ENCODE measurements around the gene LRIT1.

LRIT1 gene

DNA sequence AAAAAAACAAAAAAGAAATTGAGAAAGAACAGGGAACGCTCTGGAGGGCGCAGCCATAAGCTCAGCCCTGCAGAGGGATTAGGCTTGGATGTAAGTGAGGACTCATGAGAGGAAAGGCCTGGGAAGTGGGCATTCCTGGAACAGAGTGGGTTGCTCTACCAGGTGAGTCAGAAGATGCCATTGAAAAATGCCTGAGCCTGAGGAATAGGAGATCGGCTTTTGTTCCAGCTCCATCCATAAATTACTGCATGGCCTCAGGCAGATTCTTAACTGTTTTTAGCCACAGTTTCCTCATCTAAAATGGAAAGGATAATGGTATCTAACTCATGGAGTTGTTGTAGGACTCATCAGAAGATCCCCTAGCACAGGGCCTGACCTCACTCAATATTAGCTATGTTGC lies 2.4 kb upstream of the LRIT1 start:
- Histone ChIP-seq H3K4me3 (ENCODE audit: low read length, poor library complexity, severe bottlenecking) (no peak overlapping the region), H3K79me2 (ENCODE audit: insufficient read depth, low read length) (no peaks in the 10 kb centered on the region), H3K9me2 (replicated peaks; ENCODE audit: low read depth, low read length) (no peaks in the 10 kb centered on the region), H4K20me1 (ENCODE audit: insufficient read depth, low read length, poor library complexity, severe bottlenecking) (no peaks in the 10 kb centered on the region), H3K4me2 (ENCODE audit: low read depth, low read length, poor library complexity, severe bottlenecking) (no peak overlapping the region), H3K9ac (ENCODE audit: low read depth, low read length, poor library complexity, severe bottlenecking) (no peak overlapping the region), H3K9me3 (ENCODE audit: insufficient read depth, low read depth, low read length) (no peaks in the 10 kb centered on the region; the same call in 1 of the 2 replicates), H3K36me3 (ENCODE audit: insufficient read depth, low read length) (no peaks in the 10 kb centered on the region), H3K27me3 (ENCODE audit: insufficient read depth, low read length, poor library complexity, severe bottlenecking) (no peaks in the 10 kb centered on the region), H3F3A (ENCODE audit: low read depth) (no peaks in the 10 kb centered on the region), H2AFZ (ENCODE audit: low read length) (no peak overlapping the region), H3K4me1 (ENCODE audit: insufficient read depth, low read length, poor library complexity, severe bottlenecking) (no peaks in the 10 kb centered on the region)
- no peak for TF ChIP-seq EZH2phosphoT487 (IDR thresholded peaks at IDR 0.05; ENCODE audit: borderline replicate concordance)
- TF ChIP-seq, protein P1, sequence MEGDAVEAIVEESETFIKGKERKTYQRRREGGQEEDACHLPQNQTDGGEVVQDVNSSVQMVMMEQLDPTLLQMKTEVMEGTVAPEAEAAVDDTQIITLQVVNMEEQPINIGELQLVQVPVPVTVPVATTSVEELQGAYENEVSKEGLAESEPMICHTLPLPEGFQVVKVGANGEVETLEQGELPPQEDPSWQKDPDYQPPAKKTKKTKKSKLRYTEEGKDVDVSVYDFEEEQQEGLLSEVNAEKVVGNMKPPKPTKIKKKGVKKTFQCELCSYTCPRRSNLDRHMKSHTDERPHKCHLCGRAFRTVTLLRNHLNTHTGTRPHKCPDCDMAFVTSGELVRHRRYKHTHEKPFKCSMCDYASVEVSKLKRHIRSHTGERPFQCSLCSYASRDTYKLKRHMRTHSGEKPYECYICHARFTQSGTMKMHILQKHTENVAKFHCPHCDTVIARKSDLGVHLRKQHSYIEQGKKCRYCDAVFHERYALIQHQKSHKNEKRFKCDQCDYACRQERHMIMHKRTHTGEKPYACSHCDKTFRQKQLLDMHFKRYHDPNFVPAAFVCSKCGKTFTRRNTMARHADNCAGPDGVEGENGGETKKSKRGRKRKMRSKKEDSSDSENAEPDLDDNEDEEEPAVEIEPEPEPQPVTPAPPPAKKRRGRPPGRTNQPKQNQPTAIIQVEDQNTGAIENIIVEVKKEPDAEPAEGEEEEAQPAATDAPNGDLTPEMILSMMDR (conservative IDR thresholded peaks at IDR 0.05; ENCODE audit: low read length), result no peak

- no peaks in the 10 kb centered on the region for H3K36me3 ChIP-seq (ENCODE audit: insufficient read depth, low read length)
- H3K9ac ChIP-seq (ENCODE audit: low read depth, low read length, poor library complexity, severe bottlenecking), result no peak overlapping the region
- H3K9me2 ChIP-seq (replicated peaks; ENCODE audit: low read depth, low read length), result no peaks in the 10 kb centered on the region
- H2AFZ ChIP-seq (ENCODE audit: low read length), result no peak overlapping the region
- H3K4me1 ChIP-seq (ENCODE audit: insufficient read depth, low read length, poor library complexity, severe bottlenecking), result no peaks in the 10 kb centered on the region
- no peak overlapping the region for H3K4me3 ChIP-seq (ENCODE audit: low read length, poor library complexity, severe bottlenecking)
- H3K9me3 ChIP-seq (ENCODE audit: insufficient read depth, low read depth, low read length), result no peaks in the 10 kb centered on the region; the same call in 1 of the 2 replicates
- no peak for TF ChIP-seq EZH2phosphoT487 (IDR thresholded peaks at IDR 0.05; ENCODE audit: borderline replicate concordance)
- H4K20me1 ChIP-seq (ENCODE audit: insufficient read depth, low read length, poor library complexity, severe bottlenecking), result no peaks in the 10 kb centered on the region
- H3K27me3 ChIP-seq (ENCODE audit: insufficient read depth, low read length, poor library complexity, severe bottlenecking), result no peaks in the 10 kb centered on the region
- no peaks in the 10 kb centered on the region for H3F3A ChIP-seq (ENCODE audit: low read depth)
- no peak overlapping the region for H3K4me2 ChIP-seq (ENCODE audit: low read depth, low read length, poor library complexity, severe bottlenecking)
- H3K79me2 ChIP-seq (ENCODE audit: insufficient read depth, low read length), result no peaks in the 10 kb centered on the region
These were observed 2.4 kb downstream of the LRIT1 start for GRCh38 chr10:84238909-84239308.

DNA sequence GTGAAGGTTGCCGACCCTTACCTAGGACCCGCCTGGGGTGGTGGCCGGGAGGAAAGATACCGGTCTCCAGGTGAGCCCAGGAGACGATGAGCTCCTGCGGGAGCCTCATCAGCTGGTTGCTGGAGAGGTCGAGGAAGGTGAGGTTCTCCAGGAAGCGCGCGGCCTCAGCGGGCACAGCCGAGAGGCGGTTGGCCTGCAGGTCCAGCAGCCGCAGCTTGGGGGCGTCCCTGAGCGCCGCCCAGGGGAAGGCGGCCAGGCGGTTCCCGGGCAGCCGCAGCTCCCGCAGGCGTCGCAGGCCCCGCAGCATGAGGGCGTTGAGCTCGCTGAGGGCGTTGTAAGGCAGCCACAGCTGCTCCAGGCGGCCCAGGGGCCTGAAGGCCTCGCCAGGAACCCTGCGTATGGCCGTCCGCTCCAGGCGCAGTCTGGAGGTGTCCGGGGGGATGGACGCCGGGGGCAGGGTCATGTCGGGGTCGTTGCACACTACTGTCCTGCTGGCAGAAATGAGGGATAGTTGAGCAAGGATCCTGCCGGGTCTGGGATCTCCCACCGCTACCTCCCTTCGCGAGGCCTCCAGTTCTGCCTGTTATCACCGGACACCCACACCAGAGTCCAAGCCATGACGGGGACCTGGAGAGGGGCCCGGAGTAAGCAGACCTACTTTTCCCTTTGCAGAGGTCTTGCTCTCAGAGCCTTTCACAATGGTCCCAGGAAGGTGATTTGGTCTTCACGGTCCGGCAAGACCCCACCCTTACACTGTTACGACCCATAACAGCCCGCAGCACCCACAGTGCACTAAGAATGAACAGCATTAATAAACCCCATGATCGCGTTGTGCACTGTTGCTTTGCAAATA lies 3.9 kb downstream of the LRIT1 start:
- H3K27me3 ChIP-seq (ENCODE audit: insufficient read depth, low read length, poor library complexity, severe bottlenecking), result no peaks in the 10 kb centered on the region
- no peaks in the 10 kb centered on the region; the same call in 1 of the 2 replicates for H3K9me3 ChIP-seq (ENCODE audit: insufficient read depth, low read depth, low read length)
- H3K4me3 ChIP-seq (ENCODE audit: low read length, poor library complexity, severe bottlenecking), result no peak overlapping the region
- no peaks in the 10 kb centered on the region for H3F3A ChIP-seq (ENCODE audit: low read depth)
- H4K20me1 ChIP-seq (ENCODE audit: insufficient read depth, low read length, poor library complexity, severe bottlenecking), result no peaks in the 10 kb centered on the region
- no peak for TF ChIP-seq EZH2phosphoT487 (IDR thresholded peaks at IDR 0.05; ENCODE audit: borderline replicate concordance)
- TF ChIP-seq, protein P1 (conservative IDR thresholded peaks at IDR 0.05; ENCODE audit: low read length), result no peak
- H3K4me2 ChIP-seq (ENCODE audit: low read depth, low read length, poor library complexity, severe bottlenecking), result no peak overlapping the region
- no peak overlapping the region for H3K9ac ChIP-seq (ENCODE audit: low read depth, low read length, poor library complexity, severe bottlenecking)
- H3K9me2 ChIP-seq (replicated peaks; ENCODE audit: low read depth, low read length), result no peaks in the 10 kb centered on the region
- no peaks in the 10 kb centered on the region for H3K36me3 ChIP-seq (ENCODE audit: insufficient read depth, low read length)
- no peaks in the 10 kb centered on the region for H3K79me2 ChIP-seq (ENCODE audit: insufficient read depth, low read length)
- no peaks in the 10 kb centered on the region for H3K4me1 ChIP-seq (ENCODE audit: insufficient read depth, low read length, poor library complexity, severe bottlenecking)
- H2AFZ ChIP-seq (ENCODE audit: low read length), result no peak overlapping the region

Measured in Loucy (cell line).